B cell (primary cell): ENCODE data around the gene DOCK8. TPM values are rescaled to one million over a fixed set of nuclear protein-coding genes. Genes with fewer than 3 reads are reported as not detected.

Experiments
- ATAC-seq: fragments of 200-7000 bp; cut with Tn5 transposase; one replicate; pipeline ENCODE4 v1.10.0; 2021; ENCODE audit warnings: low read depth, mild to moderate bottlenecking, moderate number of reproducible peaks, moderate library complexity
- CTCF ChIA-PET: fragments of 350-600 bp; sonication (Branson Sonifier 250); formaldehyde crosslinking; loops from one replicate; lab custom pipeline; 2021; ENCODE audit warnings: antibody characterized with exemption, inconsistent platforms; lab: Charles Lee
- POLR2A ChIA-PET: fragments of 350-600 bp; sonication (Branson Sonifier 250); formaldehyde crosslinking; loops from one replicate; lab custom pipeline; 2021; ENCODE audit warnings: antibody characterized with exemption; lab: Charles Lee
- DNase-seq: peaks from one replicate; pipeline ENCODE4 v3.0.0; 2013
- H2AFZ ChIP-seq: 2 replicates; pipeline ENCODE4 v1.6.1; 2012; ENCODE audit warnings: mild to moderate bottlenecking, low read depth, low read length; ENCODE audit not compliant: insufficient read depth, poor library complexity, severe bottlenecking
- H3K27ac ChIP-seq, 2 donors: 1 replicate in 1 of 2; 2 replicates in 1 of 2; pipeline ENCODE4 v1.5.1; 2012 to 2013; ENCODE audit warnings: low read length in 2 of 2, mild to moderate bottlenecking in 2 of 2, moderate library complexity in 1 of 2
- H3K27me3 ChIP-seq, 4 experiments: fragments of 200-600 bp in 1 of 4; sonication (generic) in 1 of 4; replicated peaks in 1 of 4; 1 replicate in 2 of 4; 2 replicates in 2 of 4; pipeline versions ENCODE4 v1.6.1 to v1.7.0; 2013 to 2016; ENCODE audit warnings: low read length in 3 of 4, mild to moderate bottlenecking in 2 of 4, mixed read lengths in 1 of 4, moderate library complexity in 1 of 4; ENCODE audit not compliant: insufficient read depth in 4 of 4, control insufficient read depth in 3 of 4; ENCODE audit errors: control extremely low read depth in 1 of 4
- H3K36me3 ChIP-seq, 2 experiments: replicated peaks in 1 of 2; 1 replicate in 1 of 2; 2 replicates in 1 of 2; pipeline versions ENCODE4 v1.6.1 to v1.7.1; 2013; ENCODE audit warnings: low read length in 1 of 2; ENCODE audit not compliant: insufficient read depth in 2 of 2, control insufficient read depth in 1 of 2; ENCODE audit errors: control extremely low read depth in 1 of 2, extremely low read depth in 1 of 2
- H3K4me1 ChIP-seq, 2 donors: fragments of 200-600 bp in 1 of 2; sonication (generic) in 1 of 2; 1 replicate in 1 of 2; 2 replicates in 1 of 2; pipeline versions ENCODE4 v1.5.1 to v1.6.1; 2013 to 2017; ENCODE audit warnings: low read length in 2 of 2; ENCODE audit not compliant: control insufficient read depth in 2 of 2, insufficient read depth in 2 of 2
- H3K4me2 ChIP-seq: replicated peaks from 2 replicates; pipeline ENCODE3; 2012; ENCODE audit warnings: mild to moderate bottlenecking, low read depth, low read length; ENCODE audit not compliant: poor library complexity, severe bottlenecking
- H3K4me3 ChIP-seq, 5 experiments: fragments of 200-600 bp in 1 of 5; sonication (generic) in 1 of 5; 1 replicate in 3 of 5; 2 replicates in 2 of 5; pipeline versions ENCODE4 v1.5.1 to v1.7.0; 2011 to 2016; ENCODE audit warnings: low read length in 4 of 5, mild to moderate bottlenecking in 4 of 5, low read depth in 2 of 5, control low read depth in 1 of 5, moderate library complexity in 1 of 5; ENCODE audit not compliant: insufficient read depth in 1 of 5; ENCODE audit errors: control extremely low read depth in 1 of 5, extremely low read depth in 1 of 5
- H3K79me2 ChIP-seq: fragments of 200-600 bp; sonication (generic); one replicate; pipeline ENCODE4 v1.6.0; 2016; ENCODE audit warnings: low read length; ENCODE audit not compliant: control insufficient read depth, insufficient read depth
- H3K9ac ChIP-seq: fragments of 200-600 bp; sonication (generic); 2 replicates; pipeline ENCODE4 v1.6.1; 2017; ENCODE audit warnings: mild to moderate bottlenecking, low read length, moderate library complexity
- H3K9me3 ChIP-seq, 3 donors: one replicate each; pipeline versions ENCODE4 v1.6.1 to v1.7.1; 2013; ENCODE audit warnings: low read length in 2 of 3; ENCODE audit not compliant: control insufficient read depth in 2 of 3, insufficient read depth in 1 of 3; ENCODE audit errors: control extremely low read depth in 1 of 3
- H4K20me1 ChIP-seq: 2 replicates; pipeline ENCODE4 v1.6.0; 2012; ENCODE audit warnings: mild to moderate bottlenecking, low read length; ENCODE audit not compliant: insufficient read depth, control insufficient read depth, poor library complexity, severe bottlenecking
- H3K27ac Mint-ChIP-seq: one replicate; pipeline ENCODE4 v1.8.0; 2021; ENCODE audit warnings: mixed read lengths
- H3K27me3 Mint-ChIP-seq: one replicate; pipeline ENCODE4 v1.8.0; 2021; ENCODE audit warnings: mixed read lengths
- H3K4me1 Mint-ChIP-seq: one replicate; pipeline ENCODE4 v1.8.0; 2021; ENCODE audit warnings: mixed read lengths
- H3K4me3 Mint-ChIP-seq: one replicate; pipeline ENCODE4 v1.8.0; 2021; ENCODE audit warnings: mixed read lengths
- H3K9me3 Mint-ChIP-seq: one replicate; pipeline ENCODE4 v1.8.0; 2022; ENCODE audit warnings: mixed read lengths; ENCODE audit not compliant: insufficient read depth
- EZH2 ChIP-seq: IDR thresholded peaks from 2 replicates; pipeline ENCODE4 v1.6.1; 2012; ENCODE audit warnings: borderline replicate concordance, low read depth, mild to moderate bottlenecking, moderate library complexity, low read length; ENCODE audit not compliant: insufficient read depth, poor library complexity, severe bottlenecking
- WGBS: methylation state at CpG from one replicate; pipeline ENCODE4 v1.1.5; 2013; ENCODE audit warnings: missing lambda C conversion rate; ENCODE audit not compliant: insufficient coverage; 5-methylcytosine and 5-hydroxymethylcytosine counted together
- intact Hi-C: fragments of 100-400 bp; cut with micrococcal nuclease; formaldehyde crosslinking; loops from one replicate; pipeline ENCODE4 v1.10.0; 2022
- polyA plus RNA-seq: library from polyadenylated mRNA; depleted of rRNA; stranded (reverse); fragments of >200 nt; gene quantifications from 2 replicates; pipeline ENCODE4 v1.2.3, GENCODE V29; 2012
- total RNA-seq, 2 donors: library from RNA; stranded (reverse); fragments of 120-200 nt in 1 of 2; gene quantifications; 1 replicate in 1 of 2; 2 replicates in 1 of 2; pipeline versions ENCODE4 v1.2.3 to v1.2.4, GENCODE V29; 2013 to 2022
- TF ChIP-seq, protein P1 (sequence below): fragments of 200-600 bp; IDR thresholded peaks from one replicate; pipeline ENCODE4 v1.8.0; 2022; ENCODE audit warnings: antibody characterized with exemption, mild to moderate bottlenecking

The DOCK8 gene
- total and polyA plus RNA-seq, 2 donors (not counting 1 experiment from before 2014, with no cell fraction given): 47.6 to 288 TPM

DNA sequence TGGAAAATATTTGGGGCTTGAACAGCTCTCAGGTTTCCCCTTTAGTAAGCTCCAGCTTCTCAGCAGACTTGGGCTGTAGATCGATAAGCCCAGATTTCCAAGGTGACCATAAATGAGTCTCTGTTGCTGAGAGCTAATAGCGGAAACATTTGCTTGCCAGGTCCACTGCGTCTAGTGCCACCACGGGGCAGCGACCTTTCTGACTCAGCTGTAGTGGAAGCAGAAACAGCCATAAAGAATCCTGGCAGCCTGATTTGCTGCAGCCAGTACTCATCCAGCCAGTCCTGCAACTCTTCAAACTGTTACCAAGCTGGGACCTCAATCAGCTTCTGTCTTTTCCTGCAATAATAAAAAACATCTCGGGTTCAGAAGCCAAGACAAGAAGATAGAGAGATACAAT is 241.7 kb downstream of the DOCK8 start:
- CTCF ChIA-PET: no interaction called here
- Mint-ChIP-seq H3K27me3 (no peaks in the 10 kb centered on the region), H3K4me1 (no peaks in the 10 kb centered on the region), H3K9me3 (no peaks in the 10 kb centered on the region), H3K4me3 (no peak overlapping the region), H3K27ac (peak overlapping the region; percentile 15)
- no peaks in the 10 kb centered on the region for H3K27me3 ChIP-seq
- no peak overlapping the region for H3K4me2 ChIP-seq
- H3K4me1 ChIP-seq: no peaks in the 10 kb centered on the region
- POLR2A ChIA-PET: no interaction called here
- ATAC-seq (no peak), DNase-seq (no peak)
- H3K36me3 ChIP-seq: peaks cover 16 to 80% of the 10 kb centered on the region in 2 experiments
- no peak overlapping the region for H3K4me3 ChIP-seq
- no peak overlapping the region for H3K27ac ChIP-seq
- TF ChIP-seq EZH2: no peak
- TF ChIP-seq, protein P1, sequence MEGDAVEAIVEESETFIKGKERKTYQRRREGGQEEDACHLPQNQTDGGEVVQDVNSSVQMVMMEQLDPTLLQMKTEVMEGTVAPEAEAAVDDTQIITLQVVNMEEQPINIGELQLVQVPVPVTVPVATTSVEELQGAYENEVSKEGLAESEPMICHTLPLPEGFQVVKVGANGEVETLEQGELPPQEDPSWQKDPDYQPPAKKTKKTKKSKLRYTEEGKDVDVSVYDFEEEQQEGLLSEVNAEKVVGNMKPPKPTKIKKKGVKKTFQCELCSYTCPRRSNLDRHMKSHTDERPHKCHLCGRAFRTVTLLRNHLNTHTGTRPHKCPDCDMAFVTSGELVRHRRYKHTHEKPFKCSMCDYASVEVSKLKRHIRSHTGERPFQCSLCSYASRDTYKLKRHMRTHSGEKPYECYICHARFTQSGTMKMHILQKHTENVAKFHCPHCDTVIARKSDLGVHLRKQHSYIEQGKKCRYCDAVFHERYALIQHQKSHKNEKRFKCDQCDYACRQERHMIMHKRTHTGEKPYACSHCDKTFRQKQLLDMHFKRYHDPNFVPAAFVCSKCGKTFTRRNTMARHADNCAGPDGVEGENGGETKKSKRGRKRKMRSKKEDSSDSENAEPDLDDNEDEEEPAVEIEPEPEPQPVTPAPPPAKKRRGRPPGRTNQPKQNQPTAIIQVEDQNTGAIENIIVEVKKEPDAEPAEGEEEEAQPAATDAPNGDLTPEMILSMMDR: no peak
- intact Hi-C loops: no loop called here
- H3K9me3 ChIP-seq: no peaks in the 10 kb centered on the region
- no peak overlapping the region for H2AFZ ChIP-seq
- WGBS: 99% methylated on average over 5 of the region's 6 CpGs
- no peak overlapping the region for H3K9ac ChIP-seq
- no peaks in the 10 kb centered on the region for H4K20me1 ChIP-seq
- H3K79me2 ChIP-seq: no peaks in the 10 kb centered on the region

DNA sequence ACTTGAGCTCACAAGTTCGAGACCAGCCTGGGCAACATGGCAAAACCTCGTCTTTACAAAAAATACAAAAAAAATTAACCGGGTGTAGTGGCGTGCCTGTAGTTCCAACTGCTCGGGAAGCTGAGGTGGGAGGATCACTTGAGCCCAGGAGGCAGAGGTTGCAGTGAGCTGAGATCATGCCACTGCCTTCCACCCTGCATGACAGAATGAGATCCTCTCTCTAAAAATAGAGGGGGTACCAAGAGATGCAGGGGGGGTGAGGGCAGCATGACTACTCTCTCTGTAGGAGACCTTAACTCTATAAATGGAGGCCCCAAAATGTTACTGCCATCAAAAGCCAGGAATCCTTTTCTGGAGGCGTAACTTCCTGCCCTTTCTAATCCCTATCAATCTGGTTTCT is 243.9 kb downstream of the DOCK8 start:
- no peak for TF ChIP-seq EZH2
- TF ChIP-seq, protein P1: no peak
- H3K27ac ChIP-seq: no peak overlapping the region
- ATAC-seq (no peak), DNase-seq (no peak)
- H3K9me3 ChIP-seq: no peaks in the 10 kb centered on the region
- no peaks in the 10 kb centered on the region for H3K27me3 ChIP-seq
- no peak overlapping the region for H2AFZ ChIP-seq
- H3K4me2 ChIP-seq: no peak overlapping the region
- intact Hi-C loops: no loop called here
- H3K27ac Mint-ChIP-seq: no peak overlapping the region
- POLR2A ChIA-PET: no interaction called here
- WGBS: 100% methylated on average over 3 of the region's 6 CpGs
- no peaks in the 10 kb centered on the region for H3K4me1 Mint-ChIP-seq
- no peak overlapping the region for H3K4me3 ChIP-seq
- H3K27me3 Mint-ChIP-seq: no peaks in the 10 kb centered on the region
- H3K4me3 Mint-ChIP-seq: no peak overlapping the region
- H3K9ac ChIP-seq: no peak overlapping the region
- CTCF ChIA-PET: no interaction called here
- no peaks in the 10 kb centered on the region for H4K20me1 ChIP-seq
- no peaks in the 10 kb centered on the region for H3K79me2 ChIP-seq
- no peaks in the 10 kb centered on the region for H3K4me1 ChIP-seq
- H3K36me3 ChIP-seq: peaks cover 5 to 79% of the 10 kb centered on the region in 2 experiments
- H3K9me3 Mint-ChIP-seq: no peaks in the 10 kb centered on the region
